PC-3 (cell line): ENCODE results near the gene ARL3. TPM values are rescaled to one million over a fixed set of nuclear protein-coding genes. Genes with fewer than 3 reads are reported as not detected.

Experiments
- ATAC-seq: fragments of 200-7000 bp; cut with Tn5 transposase; 2 replicates; pipeline ENCODE4 v1.9.1; 2020; ENCODE audit warnings: mild to moderate bottlenecking, moderate library complexity
- BruUV-seq: library from RNA; stranded (reverse); fragments of 400-500 nt; replicated peaks from 2 replicates; lab custom pipeline; 2021; lab: Mats Ljungman, UMichigan
- CTCF ChIA-PET: fragments of 300-600 bp; sonication (Branson Sonifier 250); formaldehyde crosslinking; loops from one replicate; lab custom pipeline; 2022; ENCODE audit warnings: antibody characterized with exemption; lab: Charles Lee
- POLR2A ChIA-PET: fragments of 300-600 bp; sonication (Branson Sonifier 250); formaldehyde crosslinking; loops from one replicate; lab custom pipeline; 2022; ENCODE audit warnings: antibody characterized with exemption; ENCODE audit not compliant: unreplicated experiment; lab: Charles Lee
- DNase-seq: peaks from one replicate; pipeline ENCODE4 v3.0.0-alpha.2; 2015
- H2AFZ ChIP-seq: fragments of 300-600 bp; sonication (generic); 2 replicates; pipeline ENCODE4 v1.6.0; 2016; ENCODE audit warnings: antibody characterized with exemption, low read length
- H3F3A ChIP-seq: fragments of 300-600 bp; sonication (generic); one replicate; pipeline ENCODE4 v1.6.0; 2017; ENCODE audit warnings: antibody characterized with exemption, low read length, control low read depth, mild to moderate bottlenecking; ENCODE audit not compliant: unreplicated experiment
- H3K27ac ChIP-seq: fragments of 300-600 bp; sonication (generic); 2 replicates; pipeline ENCODE4 v1.5.1; 2016; ENCODE audit warnings: mild to moderate bottlenecking, low read length
- H3K27me3 ChIP-seq: fragments of 300-600 bp; sonication (generic); 2 replicates; pipeline ENCODE4 v1.6.1; 2016; ENCODE audit warnings: low read length, mixed read lengths
- H3K36me3 ChIP-seq: fragments of 300-600 bp; sonication (generic); 2 replicates; pipeline ENCODE4 v1.6.1; 2016; ENCODE audit warnings: low read depth, mixed run types, low read length, mixed read lengths
- H3K4me1 ChIP-seq: fragments of 300-600 bp; sonication (generic); 2 replicates; pipeline ENCODE4 v1.5.1; 2016; ENCODE audit warnings: low read length; ENCODE audit not compliant: insufficient read depth
- H3K4me2 ChIP-seq: fragments of 300-600 bp; sonication (generic); 2 replicates; pipeline ENCODE4 v1.6.0; 2016; ENCODE audit warnings: low read length
- H3K4me3 ChIP-seq: fragments of 300-600 bp; sonication (generic); 2 replicates; pipeline ENCODE4 v1.5.1; 2016; ENCODE audit warnings: mild to moderate bottlenecking, low read length, mixed read lengths
- H3K79me2 ChIP-seq: fragments of 300-600 bp; sonication (generic); 2 replicates; pipeline ENCODE4 v1.6.1; 2017; ENCODE audit warnings: low read length, mixed read lengths
- H3K9ac ChIP-seq: fragments of 300-600 bp; sonication (generic); 2 replicates; pipeline ENCODE4 v1.6.0; 2016; ENCODE audit warnings: mild to moderate bottlenecking, low read length
- H3K9me2 ChIP-seq: fragments of 300-600 bp; sonication (generic); replicated peaks from 2 replicates; pipeline ENCODE4 v1.6.1; 2016; ENCODE audit warnings: mixed run types, low read length, mixed read lengths
- H3K9me3 ChIP-seq: fragments of 300-600 bp; sonication (generic); 2 replicates; pipeline ENCODE4 v1.6.1; 2016; ENCODE audit warnings: low read length, mixed read lengths
- H4K20me1 ChIP-seq: fragments of 300-600 bp; sonication (generic); 2 replicates; pipeline ENCODE4 v1.6.1; 2016; ENCODE audit warnings: low read length, mixed read lengths
- CTCF ChIP-seq: fragments of 300-600 bp; sonication (generic); conservative IDR thresholded peaks from 2 replicates; pipeline ENCODE4 v1.5.1; 2017; ENCODE audit warnings: antibody characterized with exemption, low read depth, mild to moderate bottlenecking, low read length
- EZH2 ChIP-seq: fragments of 300-600 bp; sonication (generic); IDR thresholded peaks from one replicate; pipeline ENCODE4 v1.6.1; 2017; ENCODE audit warnings: antibody characterized with exemption, mild to moderate bottlenecking, low read length; ENCODE audit not compliant: unreplicated experiment
- EZH2phosphoT487 ChIP-seq: fragments of 300-600 bp; sonication (generic); IDR thresholded peaks from 2 replicates; pipeline ENCODE4 v1.6.1; 2018; ENCODE audit warnings: mild to moderate bottlenecking, antibody characterized with exemption, low read length, borderline replicate concordance
- intact Hi-C: fragments of 100-400 bp; cut with micrococcal nuclease; formaldehyde crosslinking; loops from 2 replicates; pipeline ENCODE4 v1.9.0; 2023
- total RNA-seq: library from RNA; depleted of rRNA; stranded (reverse); fragments of >200 nt; gene quantifications from 2 replicates; pipeline ENCODE4 v1.2.3, GENCODE V29; 2014

The ARL3 gene
- total RNA-seq, 1 experiment from 2014 or later, result 2.8 TPM

DNA sequence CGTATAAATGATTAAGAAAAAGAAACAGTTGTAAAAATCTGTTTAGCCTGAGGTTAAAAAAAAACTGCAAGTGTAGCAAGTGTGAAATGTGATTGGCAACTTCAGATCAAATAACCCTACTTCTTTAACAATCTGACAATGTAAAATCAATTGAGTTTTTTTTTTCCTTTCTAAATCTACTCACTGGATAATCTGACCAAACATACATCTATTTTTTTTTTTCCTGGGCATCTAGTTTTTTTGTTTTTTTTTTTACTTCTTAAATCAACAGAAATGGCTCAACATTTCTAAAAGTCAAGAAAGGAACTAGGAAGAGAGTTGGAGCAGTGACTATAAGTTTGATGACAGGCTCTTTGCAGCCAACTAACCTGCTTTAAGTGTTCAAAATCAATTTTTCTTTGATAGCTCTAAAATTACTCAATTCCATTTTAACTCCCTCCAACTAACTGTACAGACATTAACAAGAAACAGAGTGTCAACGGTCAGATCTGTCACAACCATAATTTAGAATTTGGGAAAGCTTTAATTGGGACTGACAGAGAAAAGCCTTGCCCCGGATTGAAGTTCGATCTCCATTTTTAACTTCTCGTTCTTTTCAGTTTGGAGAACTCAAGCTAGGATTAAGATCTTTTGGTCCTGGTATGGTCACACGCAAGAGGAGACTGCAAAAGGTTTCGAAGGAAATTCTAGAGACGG is 1.2 kb downstream of the ARL3 start:
- ChIA-PET POLR2A (interaction anchor here (0.6 kb wide), 1 partner anchor 37 kb away, joined by 3 read pairs; no protein-coding TSS in a partner anchor), CTCF (no interaction called here)
- peak overlapping the region; percentile 97 for H3K4me2 ChIP-seq
- no peaks in the 10 kb centered on the region for H3K9me2 ChIP-seq
- H3K4me1 ChIP-seq, result peaks cover 18% of the 10 kb centered on the region
- peaks cover 19% of the 10 kb centered on the region; the same call in 1 of the 2 replicates for H3K79me2 ChIP-seq
- no peaks in the 10 kb centered on the region for H3K27me3 ChIP-seq
- H4K20me1 ChIP-seq, result no peaks in the 10 kb centered on the region
- no peak overlapping the region for H3K27ac ChIP-seq
- intact Hi-C loops, result loop anchor here (5.0 kb wide), 2 partner anchors 36 to 211 kb away; partner anchors contain the start of genes ACTR1A and SUFU
- no peaks in the 10 kb centered on the region for H3K9me3 ChIP-seq
- no TSS peak for BruUV-seq
- H3F3A ChIP-seq, result no peaks in the 10 kb centered on the region
- H3K4me3 ChIP-seq, result peak overlapping the region; percentile 79
- peak overlapping the region; percentile 47 for H3K9ac ChIP-seq
- peak overlapping the region; percentile 94 for H2AFZ ChIP-seq
- TF ChIP-seq CTCF (no peak), EZH2phosphoT487 (no peak), EZH2 (no peak)
- no peak for ATAC-seq
- no peaks in the 10 kb centered on the region for H3K36me3 ChIP-seq
- DNase-seq, result no peak

DNA sequence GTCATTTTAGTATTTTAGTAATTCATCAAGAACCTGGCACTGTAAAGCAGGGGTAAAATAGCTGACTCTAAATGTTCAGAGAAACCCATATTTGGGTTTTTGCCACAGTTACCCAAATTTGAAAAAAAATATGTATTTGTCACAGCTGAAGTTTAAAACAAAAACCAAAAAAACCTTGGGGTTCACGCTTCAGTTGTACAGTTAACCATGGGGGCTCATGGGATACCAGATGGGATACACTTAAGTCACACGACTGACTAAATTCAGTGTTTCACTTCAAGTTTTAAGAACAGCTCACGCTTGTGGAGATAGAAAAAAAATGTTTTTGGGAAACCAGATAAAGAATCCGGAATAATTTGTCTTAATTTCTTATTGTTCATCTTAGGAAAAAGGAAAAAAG is 2.1 kb downstream of the ARL3 start:
- no TSS peak for BruUV-seq
- no peaks in the 10 kb centered on the region for H3K36me3 ChIP-seq
- no peak for DNase-seq
- peaks cover 18% of the 10 kb centered on the region for H3K4me1 ChIP-seq
- H2AFZ ChIP-seq, result no peak overlapping the region
- no peaks in the 10 kb centered on the region for H3K9me2 ChIP-seq
- no peak overlapping the region for H3K4me3 ChIP-seq
- ChIA-PET CTCF (no interaction called here), POLR2A (interaction anchor here (0.6 kb wide), 1 partner anchor 36 kb away, joined by 3 read pairs; no protein-coding TSS in a partner anchor)
- H3K79me2 ChIP-seq, result peaks cover 19% of the 10 kb centered on the region; the same call in 1 of the 2 replicates
- no peak for TF ChIP-seq CTCF
- no peak for TF ChIP-seq EZH2
- no peak for TF ChIP-seq EZH2phosphoT487
- no peaks in the 10 kb centered on the region for H4K20me1 ChIP-seq
- intact Hi-C loops, result loop anchor here (5.0 kb wide), 2 partner anchors 35 to 210 kb away; partner anchors contain the start of genes ACTR1A and SUFU
- H3K27ac ChIP-seq, result no peak overlapping the region
- no peaks in the 10 kb centered on the region for H3F3A ChIP-seq
- H3K9ac ChIP-seq, result no peak overlapping the region
- H3K4me2 ChIP-seq, result no peak overlapping the region
- no peaks in the 10 kb centered on the region for H3K27me3 ChIP-seq
- H3K9me3 ChIP-seq, result no peaks in the 10 kb centered on the region
- ATAC-seq, result no peak

DNA sequence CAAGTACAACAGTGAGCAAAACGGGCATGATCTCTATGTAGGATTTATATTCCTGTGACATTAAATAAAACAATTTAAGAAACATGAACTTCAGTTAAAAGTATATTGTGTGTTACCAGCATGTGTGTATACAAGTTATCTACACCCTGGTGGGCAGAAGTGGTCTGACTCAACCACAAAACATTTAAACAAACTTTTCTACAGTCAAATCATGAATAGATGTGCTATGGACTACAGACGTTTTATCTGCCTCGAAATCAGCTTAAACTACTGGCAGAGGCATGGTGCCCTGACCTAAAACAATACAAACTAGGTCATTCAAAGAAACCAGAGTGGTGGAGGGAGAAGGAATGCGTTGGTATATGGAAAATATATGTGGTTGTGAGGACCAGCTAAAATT is 3.6 kb downstream of the ARL3 start:
- Histone ChIP-seq H3K9me3 (no peaks in the 10 kb centered on the region), H3F3A (no peaks in the 10 kb centered on the region), H3K4me1 (peaks cover 18% of the 10 kb centered on the region), H3K79me2 (peaks cover 11% of the 10 kb centered on the region; the same call in 1 of the 2 replicates), H3K36me3 (no peaks in the 10 kb centered on the region), H3K9me2 (no peaks in the 10 kb centered on the region), H4K20me1 (no peaks in the 10 kb centered on the region), H3K4me2 (no peak overlapping the region), H2AFZ (no peak overlapping the region), H3K27ac (no peak overlapping the region), H3K27me3 (no peaks in the 10 kb centered on the region), H3K9ac (no peak overlapping the region), H3K4me3 (no peak overlapping the region)
- BruUV-seq, result no TSS peak
- POLR2A ChIA-PET, result no interaction called here
- DNase-seq (peak; percentile 48), ATAC-seq (no peak)
- intact Hi-C loops, result loop anchor here (5.0 kb wide), 2 partner anchors 33 to 208 kb away; partner anchors contain the start of genes ACTR1A and SUFU
- TF ChIP-seq EZH2phosphoT487 (no peak), CTCF (no peak), EZH2 (no peak)
- CTCF ChIA-PET, result no interaction called here
